HG02943 (cell line): ENCODE measurements around the gene STX18.
A peak's percentile ranks its signal among the peaks of the same experiment; 100 is the strongest.
"Not testable (repeated sequence)": the region's sequence is repeated elsewhere in the genome, so short reads cannot be mapped to it uniquely, and the experiment has no call there.

Experiments used
- ATAC-seq: cut with Tn5 transposase; IDR thresholded peaks from one replicate; pipeline ENCODE4 v1.9.1; 2021; ENCODE audit warnings: mild to moderate bottlenecking, low read depth, moderate library complexity; ENCODE audit not compliant: unreplicated experiment

The STX18 gene

DNA sequence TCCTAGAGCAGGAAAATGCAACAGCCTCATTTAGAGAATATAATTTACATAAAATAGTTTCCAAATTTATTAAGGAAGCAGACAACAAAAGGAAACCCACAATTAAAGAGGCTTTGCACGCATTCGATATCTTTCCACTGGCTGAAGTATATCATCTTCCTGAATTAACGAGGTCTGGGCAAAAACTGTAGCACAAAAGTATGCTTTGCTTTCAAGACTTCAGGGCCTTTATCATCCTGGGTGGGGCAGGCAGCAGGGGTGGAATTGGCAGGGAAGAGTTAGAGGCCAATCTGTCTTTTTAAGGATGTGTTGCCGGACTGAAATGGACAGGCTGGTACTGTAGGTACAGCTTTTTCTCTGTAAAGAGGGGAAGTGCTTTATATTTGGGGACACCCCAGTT, 17.0 kb upstream of the STX18 start:
- ATAC-seq: no peak

DNA sequence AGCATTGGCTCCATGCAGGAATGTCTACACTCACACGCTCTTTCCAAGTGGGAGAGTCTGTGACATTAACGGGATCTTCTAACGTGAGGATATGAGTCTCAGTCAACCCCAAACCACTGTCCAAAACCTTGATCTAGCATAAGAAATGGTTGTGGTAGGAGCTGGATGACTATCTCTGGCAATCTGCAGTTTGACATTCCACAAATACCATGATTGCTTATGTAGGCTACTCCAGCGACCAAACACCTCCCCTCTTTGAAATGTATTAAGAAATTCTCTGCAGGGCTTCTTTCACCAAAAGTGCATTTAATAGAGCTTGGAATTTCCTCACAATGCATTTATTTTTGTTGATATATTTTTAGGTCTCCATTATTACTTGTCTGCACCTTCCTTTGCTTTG, 14.1 kb upstream of the STX18 start:
- no peak for ATAC-seq

DNA sequence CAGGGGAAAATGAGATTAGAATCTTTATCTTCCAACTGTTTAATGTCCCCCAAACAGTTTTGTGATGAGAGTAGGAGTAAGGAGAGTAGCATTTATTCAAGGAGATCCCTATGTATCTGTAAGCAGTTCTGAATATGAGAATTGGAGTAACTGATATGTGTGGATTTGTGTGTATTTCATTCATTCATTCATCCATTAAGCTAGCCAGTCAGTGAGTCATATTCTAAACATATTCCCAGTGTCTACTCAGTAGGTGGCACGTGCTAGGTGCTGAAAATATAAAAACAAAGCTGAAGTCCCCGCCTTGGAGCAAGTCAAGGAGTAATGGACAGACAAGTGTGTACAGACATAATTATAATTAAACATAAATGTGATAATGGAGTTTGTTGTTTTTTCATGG, 12.4 kb upstream of the STX18 start:
- no peak for ATAC-seq

DNA sequence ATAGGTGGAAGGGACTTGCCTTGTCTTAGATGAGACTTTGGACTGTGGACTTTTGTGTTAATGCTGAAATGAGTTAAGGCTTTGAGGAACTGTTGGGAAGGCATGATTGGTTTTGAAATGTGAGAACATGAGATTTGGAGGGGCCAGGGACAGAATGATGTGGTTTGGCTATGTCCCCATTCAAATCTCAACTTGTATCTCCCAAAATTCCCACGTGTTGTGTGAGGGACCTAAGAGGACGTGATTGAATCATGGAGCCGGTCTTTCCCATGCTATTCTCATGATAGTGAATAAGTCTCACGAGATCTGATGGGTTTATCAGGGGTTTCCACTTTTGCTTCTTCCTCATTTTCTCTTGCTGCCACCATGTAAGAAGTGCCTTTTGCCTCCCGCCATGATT, 10.2 kb upstream of the STX18 start:
- not testable (repeated sequence) for ATAC-seq

DNA sequence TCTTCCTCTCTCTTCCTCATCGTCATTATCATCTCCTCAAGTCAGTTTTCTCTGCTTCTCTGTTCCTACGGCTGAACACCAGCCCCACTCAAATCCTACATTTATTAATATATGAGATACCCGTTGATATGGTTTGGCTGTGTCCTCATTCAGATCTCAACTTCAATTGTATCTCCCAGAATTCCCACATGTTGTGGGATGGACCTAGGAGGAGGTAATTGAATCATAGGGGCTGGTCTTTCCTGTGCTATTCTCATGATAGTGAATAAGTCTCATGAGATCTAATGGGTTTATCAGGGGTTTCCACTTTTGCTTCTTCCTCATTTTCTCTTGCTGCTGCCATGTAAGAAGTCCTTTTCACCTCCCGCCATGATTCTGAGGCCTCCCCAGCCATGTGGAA, 8.3 kb upstream of the STX18 start:
- ATAC-seq: not testable (repeated sequence)

DNA sequence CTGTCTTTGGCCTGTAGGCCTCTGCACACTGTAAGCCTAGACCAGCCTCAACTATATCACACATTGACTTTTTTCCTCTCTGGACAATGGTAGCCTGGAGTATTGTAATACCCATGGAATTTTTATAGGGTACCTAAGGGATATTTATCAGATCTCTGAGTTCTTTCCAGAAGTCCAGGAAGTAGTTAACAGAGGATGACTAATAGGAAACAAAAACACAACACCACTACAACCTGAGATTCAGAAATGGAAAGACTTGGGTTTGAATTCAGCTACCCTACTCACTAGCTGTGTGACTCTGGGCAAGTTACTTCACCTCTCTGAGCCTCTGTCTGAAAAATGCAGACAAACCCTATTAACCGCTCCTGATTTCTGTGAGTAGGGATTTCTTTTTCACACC, 7.7 kb upstream of the STX18 start:
- ATAC-seq: no peak

DNA sequence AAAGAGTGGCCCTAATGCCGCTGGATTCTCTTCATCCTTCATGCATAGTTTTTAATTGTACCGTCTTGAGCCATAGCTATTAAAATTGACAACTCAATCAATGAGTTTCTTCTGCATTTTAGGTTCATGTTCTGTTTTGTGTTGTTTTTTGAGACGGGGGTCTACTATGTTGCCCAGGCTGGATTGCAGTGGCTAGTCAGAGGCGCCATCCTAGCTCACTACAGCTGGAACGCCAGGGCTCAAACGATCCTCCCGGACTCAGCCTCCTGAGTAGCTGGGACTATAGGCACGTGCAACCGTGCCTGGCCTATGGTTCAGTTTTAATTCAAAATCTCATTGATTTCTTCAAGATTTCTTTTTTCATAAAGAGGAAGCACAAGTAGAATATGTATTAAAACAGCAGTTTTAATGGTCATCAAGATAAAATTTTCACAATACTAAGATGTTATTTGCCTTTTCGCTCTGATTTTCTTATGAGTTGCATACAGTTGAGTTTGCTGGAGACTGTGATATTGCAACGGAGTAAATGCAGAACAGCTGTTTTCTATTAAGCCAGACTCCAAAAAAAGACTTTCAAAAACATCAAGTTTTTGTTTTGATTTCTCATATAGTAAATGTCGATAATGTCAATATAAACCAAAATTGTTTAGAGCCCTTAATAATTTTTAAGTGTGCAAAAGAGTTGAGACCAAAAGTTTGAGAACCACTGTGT, 1.1 kb upstream of the STX18 start:
- ATAC-seq: no peak

DNA sequence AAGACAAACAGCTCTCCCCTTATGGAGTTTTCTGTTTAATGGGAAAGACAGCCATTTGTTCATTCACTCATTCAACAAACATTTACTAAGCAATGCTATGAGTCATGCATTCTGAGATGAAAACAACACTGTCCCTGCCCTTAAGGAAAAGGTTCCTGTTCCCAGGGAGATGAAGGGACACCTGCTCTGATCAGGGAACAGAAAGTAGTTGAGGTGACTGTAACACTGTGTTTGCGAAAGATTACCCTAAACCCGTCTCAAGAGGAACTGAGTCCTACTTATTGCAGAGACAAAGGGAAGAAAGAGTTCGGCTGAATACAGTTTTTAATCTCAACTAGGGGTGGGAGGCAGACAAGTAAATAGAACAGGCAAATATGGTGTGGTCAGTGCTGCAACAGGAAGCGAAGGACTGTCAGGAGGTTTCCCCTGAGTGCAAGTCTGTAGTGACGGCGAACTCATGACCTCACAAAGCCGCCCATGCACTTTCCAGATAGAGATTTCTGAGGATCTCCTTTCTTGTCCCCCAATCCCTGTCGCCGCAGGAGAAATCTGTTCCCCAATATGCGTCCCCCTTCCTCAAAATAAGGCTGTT, 712 bp downstream of the STX18 start:
- ATAC-seq: peak; percentile 38

DNA sequence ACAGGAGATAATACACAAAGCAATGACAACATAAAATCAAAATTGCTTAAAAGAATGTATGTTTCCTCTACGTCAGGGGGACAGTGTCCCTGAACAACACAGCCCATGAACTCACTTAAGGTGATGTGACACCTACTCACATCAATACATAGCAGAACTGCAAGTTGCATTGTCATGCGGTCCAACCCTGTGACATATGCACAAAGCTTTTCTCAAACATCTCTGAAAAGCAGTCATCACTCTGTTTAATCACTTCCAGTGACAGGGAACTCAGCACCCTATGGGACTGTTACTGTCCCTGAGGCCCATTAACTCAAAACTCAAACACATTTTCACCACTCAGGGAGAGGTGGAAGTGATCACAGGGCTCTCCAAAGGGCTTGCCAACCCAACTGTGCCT, 2.4 kb downstream of the STX18 start:
- no peak for ATAC-seq

DNA sequence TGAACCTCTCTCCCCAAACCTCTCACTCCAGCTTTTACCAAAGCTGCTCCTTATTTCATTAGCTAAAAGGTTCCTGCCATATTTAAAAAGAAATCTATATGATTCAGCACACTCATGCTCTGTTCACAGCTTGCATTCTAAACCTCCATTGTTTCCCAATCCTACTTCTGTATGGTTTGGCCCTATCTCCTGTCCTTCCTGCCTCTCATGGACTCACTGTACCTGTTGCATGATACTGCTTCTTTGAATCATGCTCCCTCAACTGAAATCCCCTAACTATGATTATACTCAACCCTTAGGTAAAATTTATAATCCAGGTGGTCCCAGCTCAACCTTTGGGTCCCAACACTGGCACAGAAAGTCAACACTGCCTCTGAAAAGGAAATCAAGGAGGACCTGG, 6.3 kb downstream of the STX18 start:
- ATAC-seq: no peak

DNA sequence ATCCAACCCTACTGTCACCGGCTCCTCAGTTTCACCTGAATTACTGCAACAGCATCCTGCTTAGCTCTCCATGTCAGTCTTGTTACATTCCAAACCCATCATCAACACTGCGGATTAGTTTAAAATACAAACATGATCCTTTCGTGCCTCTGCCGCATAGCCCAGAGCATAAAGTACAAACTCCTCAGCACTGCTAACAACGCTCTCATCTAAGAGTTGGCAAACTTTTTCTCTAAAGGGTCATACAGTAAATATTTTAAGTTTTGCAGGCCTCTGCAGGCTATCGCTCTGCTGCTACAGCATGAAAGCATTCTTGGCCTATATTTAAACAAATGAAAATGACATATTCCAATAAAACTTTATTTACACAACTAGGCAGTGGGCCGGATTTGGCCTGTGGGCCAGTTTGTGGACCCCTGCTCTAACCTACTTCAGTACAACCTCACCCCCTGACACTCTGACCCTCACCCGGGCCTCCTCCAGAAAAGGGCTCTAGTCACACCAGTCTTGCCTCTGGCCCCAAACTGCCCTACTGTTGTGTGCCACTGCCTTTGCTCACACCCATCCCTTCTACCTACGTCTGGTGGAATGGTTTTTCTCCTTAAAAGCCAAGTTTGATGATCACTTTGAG, 7.2 kb downstream of the STX18 start:
- ATAC-seq: no peak

DNA sequence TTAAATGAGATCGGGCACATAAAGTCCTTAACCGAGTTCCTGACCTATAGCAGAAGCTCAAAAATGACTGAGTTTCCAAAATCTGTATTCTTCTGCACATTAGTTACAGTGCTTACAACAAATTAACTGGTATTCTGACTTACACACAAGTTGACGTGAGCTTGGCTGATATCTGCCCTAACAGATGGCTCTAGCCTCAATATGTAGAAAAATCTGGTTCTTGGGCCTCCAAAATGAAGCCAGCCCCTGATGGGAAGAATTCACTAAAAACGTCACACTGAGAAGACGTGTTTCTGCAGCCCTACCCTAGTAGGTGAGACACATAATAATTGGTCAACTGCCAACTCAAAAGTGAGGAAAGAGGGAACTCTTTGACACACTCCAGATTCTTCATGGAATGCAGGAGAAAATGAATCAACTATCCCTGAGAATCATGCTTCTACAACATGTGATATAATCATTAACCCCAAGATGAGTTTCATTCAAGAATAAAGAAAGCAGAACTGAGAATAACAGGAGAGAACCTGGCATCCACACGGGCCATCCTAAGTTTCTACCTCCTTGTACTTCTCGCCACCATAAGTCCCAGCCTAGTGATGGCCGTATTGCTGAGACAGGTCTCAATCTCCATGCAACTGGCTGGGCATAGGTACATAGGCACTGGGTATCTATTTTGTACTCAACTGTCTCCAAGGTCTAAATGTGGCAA, 8.2 kb downstream of the STX18 start:
- no peak for ATAC-seq

DNA sequence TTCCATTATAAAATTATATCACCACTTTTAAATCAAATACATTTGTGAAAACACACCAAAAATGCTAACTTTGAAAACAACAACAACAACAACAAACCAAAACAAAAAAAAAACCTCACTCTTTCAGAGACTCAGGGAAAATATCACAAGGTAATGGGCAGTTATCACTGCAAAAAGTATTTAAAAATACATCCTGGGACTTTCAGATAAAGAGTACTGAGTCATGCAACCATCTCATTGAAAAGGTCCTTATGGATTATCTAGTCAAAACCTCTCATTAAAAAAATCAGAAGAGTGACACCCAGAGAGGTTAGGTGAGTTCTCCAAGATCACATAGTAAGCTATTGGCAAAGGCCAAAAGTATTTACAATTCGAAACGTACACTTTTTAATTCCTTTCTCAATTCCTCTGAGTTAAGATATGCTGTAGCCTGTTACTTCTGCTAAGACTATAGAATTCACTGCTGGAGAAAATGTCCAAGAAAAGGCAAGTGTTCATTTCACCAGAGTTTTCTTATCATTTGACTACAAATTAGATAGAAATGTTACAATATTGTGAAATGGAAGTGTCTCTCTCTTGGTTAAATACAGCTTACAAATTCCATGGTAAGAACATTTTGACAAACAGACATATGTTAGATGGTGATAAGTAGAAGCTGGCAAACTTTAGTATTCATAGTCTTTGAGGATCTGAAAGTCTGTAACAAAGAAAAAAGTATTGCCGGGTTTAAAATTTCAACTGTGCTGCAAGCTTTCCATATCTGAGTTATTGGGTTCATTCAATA, 9.3 kb downstream of the STX18 start:
- ATAC-seq: no peak

DNA sequence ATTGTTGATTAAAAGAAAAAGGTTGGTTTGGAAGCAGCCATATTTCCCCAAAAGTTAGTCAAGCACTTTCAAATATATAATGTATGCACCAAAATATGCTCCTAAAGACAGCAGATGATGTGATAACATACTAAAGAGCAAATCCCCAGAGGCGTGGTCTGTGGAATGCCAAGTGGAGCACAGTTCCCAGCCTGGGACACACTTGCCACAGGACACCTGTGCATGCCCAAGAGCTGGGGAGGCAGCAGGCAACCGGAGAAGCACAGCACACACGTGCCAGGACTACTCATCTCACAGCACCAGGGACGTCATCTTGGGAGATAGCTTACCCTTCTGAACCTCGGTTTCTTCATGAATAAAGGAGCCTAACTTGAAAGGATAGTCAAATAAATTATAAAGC, 12.5 kb downstream of the STX18 start:
- ATAC-seq: no peak

DNA sequence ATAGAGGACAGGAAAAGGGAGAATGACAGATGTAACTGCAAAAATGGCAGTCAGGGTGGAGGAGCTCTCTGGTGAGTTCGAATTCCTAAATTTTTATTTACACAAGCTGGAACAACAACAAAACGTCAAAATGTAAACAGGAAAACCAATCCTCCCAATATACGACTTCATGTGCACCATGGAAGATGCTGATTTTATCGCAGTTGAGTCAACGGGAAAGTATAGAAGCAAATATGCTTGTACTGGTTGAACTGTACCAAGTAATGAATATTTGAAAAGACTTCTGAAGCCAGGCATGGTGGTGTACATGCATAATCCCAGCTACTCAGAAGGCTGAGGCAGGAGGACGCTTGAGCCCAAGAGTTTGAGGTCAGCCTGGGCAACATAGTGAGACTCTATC, 15.4 kb downstream of the STX18 start:
- ATAC-seq: no peak

DNA sequence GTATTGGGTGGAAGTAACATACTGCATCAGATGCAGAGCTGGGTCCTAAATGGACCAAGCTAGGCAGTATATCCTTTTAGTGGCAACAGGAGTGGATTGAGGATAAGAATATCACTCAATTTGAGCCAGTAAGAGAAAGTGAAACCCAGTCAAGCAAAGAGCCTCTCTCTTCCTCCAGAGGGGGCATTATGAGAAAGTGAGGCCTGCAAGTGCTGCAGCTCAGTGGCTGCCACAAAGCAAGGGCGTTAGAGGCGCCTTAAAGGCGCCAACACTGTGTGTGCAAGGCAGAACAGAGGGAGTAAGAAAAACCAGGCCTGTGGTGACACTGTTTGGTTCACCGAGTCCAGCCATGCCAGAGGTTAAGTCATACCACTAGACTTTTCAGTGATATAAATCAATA, 17.5 kb downstream of the STX18 start:
- peak; percentile 95 for ATAC-seq

DNA sequence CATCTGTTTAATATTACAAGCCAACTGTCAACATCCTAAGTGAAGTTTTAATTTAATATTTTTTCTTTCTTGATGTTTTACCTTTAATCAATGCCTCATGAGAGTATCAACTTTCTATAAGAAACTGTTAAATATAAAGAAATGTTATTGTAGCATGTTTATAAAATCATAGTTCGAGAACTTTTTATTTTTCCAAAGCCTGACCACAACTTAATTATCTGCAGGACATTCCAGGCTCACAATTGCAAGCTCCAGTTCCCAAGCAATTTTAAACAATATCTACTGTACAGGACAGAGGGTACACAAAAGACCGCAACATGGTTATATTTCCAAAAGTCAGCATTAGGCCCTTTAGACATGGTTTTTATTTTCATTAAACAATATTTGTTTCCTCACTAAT, 20.1 kb downstream of the STX18 start:
- ATAC-seq: no peak

DNA sequence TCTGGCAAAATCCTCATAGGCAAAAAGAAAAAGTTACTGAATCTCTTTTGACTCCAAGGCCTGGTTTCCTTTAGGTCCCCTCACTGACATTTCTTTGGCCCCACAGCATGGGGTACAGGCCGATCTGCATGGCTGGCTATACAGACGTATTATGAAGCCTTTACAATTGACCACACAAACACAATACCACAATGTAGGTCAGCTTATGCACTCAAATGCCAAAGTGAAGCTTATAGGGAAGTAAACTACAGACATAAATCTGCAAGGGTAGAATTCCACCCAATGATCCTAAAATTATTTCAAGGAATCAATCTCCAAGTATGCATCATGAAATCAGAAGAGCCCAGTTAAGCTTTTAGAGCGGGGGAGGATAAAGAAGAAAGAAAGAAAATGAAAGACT, 20.7 kb downstream of the STX18 start:
- no peak for ATAC-seq

DNA sequence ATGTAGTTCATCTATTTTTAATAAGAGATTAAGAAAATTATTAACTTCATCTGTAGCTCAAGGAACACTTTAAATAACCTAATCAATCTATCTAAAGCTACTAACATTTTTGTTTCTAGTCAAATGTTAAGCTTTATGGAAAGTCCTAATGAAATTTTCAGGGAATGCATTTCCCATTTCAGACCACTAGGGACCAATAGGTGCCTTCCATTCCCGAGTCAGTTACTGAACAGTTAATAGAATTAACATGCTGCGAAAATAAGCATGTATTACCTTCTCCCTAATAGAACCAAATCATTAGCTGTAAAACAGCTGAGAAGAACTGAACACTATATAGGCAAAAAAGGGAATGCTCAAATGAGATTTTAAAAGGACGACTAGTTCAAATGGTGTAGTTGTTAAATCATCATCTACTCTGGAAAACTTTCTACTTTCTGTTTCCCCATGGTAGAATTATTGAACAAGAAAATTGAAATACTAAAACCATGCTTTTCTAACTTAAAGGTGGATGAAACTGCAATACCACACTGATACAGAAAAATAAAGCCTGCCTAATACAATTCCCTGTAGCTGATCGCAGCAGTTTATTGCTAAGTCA, 22.5 kb downstream of the STX18 start:
- no peak for ATAC-seq

DNA sequence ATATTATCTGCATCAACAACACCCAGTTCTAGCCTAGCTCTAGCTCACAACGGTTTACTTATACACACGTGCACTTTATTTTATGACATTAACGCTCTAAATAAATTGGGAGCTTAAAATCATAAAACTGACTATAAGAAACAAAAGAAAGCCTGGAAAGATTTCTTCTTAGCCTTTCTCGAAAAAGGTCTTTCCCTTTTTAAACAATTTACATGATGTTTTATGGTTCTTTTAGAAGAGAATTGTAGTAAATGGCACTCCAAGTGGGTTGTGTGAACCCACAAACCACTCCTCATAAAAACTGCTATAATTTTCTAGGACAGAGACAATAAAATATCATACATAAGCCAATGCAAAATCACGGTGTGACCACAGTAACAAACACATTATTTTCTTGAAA, 23.1 kb downstream of the STX18 start:
- ATAC-seq: no peak
